ENCODE data around the gene CDX2. TPM values are rescaled to one million over a fixed set of nuclear protein-coding genes. Genes with fewer than 3 reads are reported as not detected.

Gene CDX2
- total RNA-seq, 1 experiment from 2014 or later: not detected

DNA sequence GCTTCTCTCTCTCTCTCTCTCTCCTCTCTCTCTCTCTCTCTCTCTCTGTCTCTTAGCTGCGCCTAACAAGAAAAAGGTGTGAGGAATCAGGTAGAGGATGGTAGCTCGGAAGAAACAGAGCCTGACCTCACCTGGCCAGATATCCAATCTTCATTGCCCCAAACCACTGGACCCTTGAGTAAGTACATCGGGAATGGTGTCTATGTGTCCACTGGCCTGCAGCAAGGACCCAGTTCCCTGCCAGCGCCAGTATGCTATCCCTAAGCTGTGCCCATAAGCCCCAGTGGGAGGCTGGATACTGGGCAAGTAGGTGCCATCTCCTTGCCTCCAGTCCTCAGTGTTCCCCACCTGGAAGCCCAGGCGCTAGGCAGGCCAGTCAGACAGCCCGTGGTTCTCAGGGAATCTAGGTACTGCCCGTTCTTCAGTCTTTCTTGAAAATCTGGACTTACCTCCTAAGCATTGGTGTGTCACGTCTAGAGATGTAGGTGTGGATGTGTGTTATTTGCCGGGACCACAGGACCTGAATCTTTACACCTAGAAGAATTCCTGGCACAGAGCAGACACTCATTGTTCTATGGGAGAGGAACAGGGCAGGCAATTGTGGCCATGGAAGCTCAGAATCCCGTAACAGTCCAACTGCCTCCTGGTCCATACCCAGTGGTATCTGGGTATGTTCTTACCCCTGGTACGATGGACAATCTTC is 12.0 kb upstream of the CDX2 start:
- no peak overlapping the region for H3K27ac ChIP-seq (ENCODE audit: low read depth, low read length, poor library complexity, severe bottlenecking)
- CTCF ChIA-PET: interaction anchor here (0.6 kb wide), 1 partner anchor 27 kb away, joined by 3 read pairs; no protein-coding TSS in a partner anchor
- TF ChIP-seq CTCF (conservative IDR thresholded peaks at IDR 0.05; ENCODE audit: low read depth, low read length) (no peak), EZH2 (IDR thresholded peaks at IDR 0.05; ENCODE audit: borderline replicate concordance, low read depth, low read length, poor library complexity, severe bottlenecking) (no peak)
- H3K4me1 ChIP-seq (ENCODE audit: insufficient read depth, low read length, poor library complexity, severe bottlenecking): no peaks in the 10 kb centered on the region
- no peaks in the 10 kb centered on the region for H3K9me3 ChIP-seq (ENCODE audit: low read depth, low read length, poor library complexity, severe bottlenecking)
- H3K4me3 ChIP-seq (ENCODE audit: low read depth, low read length, poor library complexity, severe bottlenecking): no peak overlapping the region
- intact Hi-C loops (cut with micrococcal nuclease; ENCODE audit: unreplicated experiment): loop anchor here (5.0 kb wide), 1 partner anchor 619 kb away; no protein-coding TSS in a partner anchor
- no peak for DNase-seq (ENCODE audit: low spot score)
- BruUV-seq (replicated peaks): no TSS peak
- no peaks in the 10 kb centered on the region for H3K36me3 ChIP-seq (ENCODE audit: insufficient read depth, low read length, poor library complexity, severe bottlenecking)
- POLR2A ChIA-PET (ENCODE audit: low non-redundant PET): no interaction called here
- H3K27me3 ChIP-seq (replicated peaks; ENCODE audit: insufficient read depth, low read depth, low read length, poor library complexity): peaks cover 83% of the 10 kb centered on the region

GRCh38 chr13:27980280-27980998 is 11.3 kb upstream of the CDX2 start:
- Histone ChIP-seq H3K27ac (ENCODE audit: low read depth, low read length, poor library complexity, severe bottlenecking) (no peak overlapping the region), H3K27me3 (replicated peaks; ENCODE audit: insufficient read depth, low read depth, low read length, poor library complexity) (peaks cover 86% of the 10 kb centered on the region), H3K4me3 (ENCODE audit: low read depth, low read length, poor library complexity, severe bottlenecking) (no peak overlapping the region), H3K9me3 (ENCODE audit: low read depth, low read length, poor library complexity, severe bottlenecking) (no peaks in the 10 kb centered on the region), H3K4me1 (ENCODE audit: insufficient read depth, low read length, poor library complexity, severe bottlenecking) (no peaks in the 10 kb centered on the region), H3K36me3 (ENCODE audit: insufficient read depth, low read length, poor library complexity, severe bottlenecking) (no peaks in the 10 kb centered on the region)
- intact Hi-C loops (cut with micrococcal nuclease; ENCODE audit: unreplicated experiment): loop anchor here (5.0 kb wide), 1 partner anchor 618 kb away; no protein-coding TSS in a partner anchor
- ChIA-PET POLR2A (ENCODE audit: low non-redundant PET) (no interaction called here), CTCF (no interaction called here)
- no TSS peak for BruUV-seq (replicated peaks)
- TF ChIP-seq CTCF (conservative IDR thresholded peaks at IDR 0.05; ENCODE audit: low read depth, low read length): no peak
- peak; percentile 94 for TF ChIP-seq EZH2 (IDR thresholded peaks at IDR 0.05; ENCODE audit: borderline replicate concordance, low read depth, low read length, poor library complexity, severe bottlenecking)
- no peak for DNase-seq (ENCODE audit: low spot score)

DNA sequence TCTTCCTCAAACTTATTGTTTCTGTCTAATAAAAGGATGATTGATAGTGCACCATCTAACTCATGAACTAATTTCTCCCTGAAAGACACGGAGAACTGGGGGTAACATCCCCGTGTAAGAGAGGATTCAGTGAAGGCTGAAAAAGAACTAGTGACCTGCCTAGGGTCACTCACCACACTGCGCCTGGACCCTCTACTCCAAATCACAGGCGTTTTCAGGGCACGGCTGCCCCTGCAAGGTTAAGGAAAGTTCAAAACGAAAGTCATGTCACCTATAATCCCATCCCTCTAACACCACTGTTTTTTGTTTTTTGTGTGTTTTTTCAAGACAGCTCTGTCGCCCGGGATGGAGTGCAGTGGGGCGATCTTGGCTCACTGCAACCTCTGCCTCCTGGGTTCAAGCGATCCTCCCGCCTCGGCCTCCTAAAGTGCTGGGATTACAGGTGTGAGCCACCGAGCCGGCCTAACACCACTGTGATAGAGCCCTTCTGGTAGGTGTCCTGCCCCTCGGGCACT is 10.7 kb upstream of the CDX2 start:
- H3K36me3 ChIP-seq (ENCODE audit: insufficient read depth, low read length, poor library complexity, severe bottlenecking): no peaks in the 10 kb centered on the region
- no TSS peak for BruUV-seq (replicated peaks)
- CTCF ChIA-PET: no interaction called here
- no peak overlapping the region for H3K4me3 ChIP-seq (ENCODE audit: low read depth, low read length, poor library complexity, severe bottlenecking)
- DNase-seq (ENCODE audit: low spot score): no peak
- POLR2A ChIA-PET (ENCODE audit: low non-redundant PET): interaction anchor here (0.5 kb wide), 1 partner anchor 893 kb away, joined by 3 read pairs; no protein-coding TSS in a partner anchor
- intact Hi-C loops (cut with micrococcal nuclease; ENCODE audit: unreplicated experiment): loop anchor here (5.0 to 10.0 kb wide), 2 partner anchors 618 to 995 kb away; no protein-coding TSS in a partner anchor
- no peak overlapping the region for H3K27ac ChIP-seq (ENCODE audit: low read depth, low read length, poor library complexity, severe bottlenecking)
- TF ChIP-seq CTCF (conservative IDR thresholded peaks at IDR 0.05; ENCODE audit: low read depth, low read length): no peak
- no peak for TF ChIP-seq EZH2 (IDR thresholded peaks at IDR 0.05; ENCODE audit: borderline replicate concordance, low read depth, low read length, poor library complexity, severe bottlenecking)
- no peaks in the 10 kb centered on the region for H3K4me1 ChIP-seq (ENCODE audit: insufficient read depth, low read length, poor library complexity, severe bottlenecking)
- no peaks in the 10 kb centered on the region for H3K9me3 ChIP-seq (ENCODE audit: low read depth, low read length, poor library complexity, severe bottlenecking)
- H3K27me3 ChIP-seq (replicated peaks; ENCODE audit: insufficient read depth, low read depth, low read length, poor library complexity): peaks cover 92% of the 10 kb centered on the region

All from A673 (cell line).